ENCODE data around the gene PWP1.
"Not testable (repeated sequence)": the region's sequence is repeated elsewhere in the genome, so short reads cannot be mapped to it uniquely, and the experiment has no call there.

The PWP1 gene

DNA sequence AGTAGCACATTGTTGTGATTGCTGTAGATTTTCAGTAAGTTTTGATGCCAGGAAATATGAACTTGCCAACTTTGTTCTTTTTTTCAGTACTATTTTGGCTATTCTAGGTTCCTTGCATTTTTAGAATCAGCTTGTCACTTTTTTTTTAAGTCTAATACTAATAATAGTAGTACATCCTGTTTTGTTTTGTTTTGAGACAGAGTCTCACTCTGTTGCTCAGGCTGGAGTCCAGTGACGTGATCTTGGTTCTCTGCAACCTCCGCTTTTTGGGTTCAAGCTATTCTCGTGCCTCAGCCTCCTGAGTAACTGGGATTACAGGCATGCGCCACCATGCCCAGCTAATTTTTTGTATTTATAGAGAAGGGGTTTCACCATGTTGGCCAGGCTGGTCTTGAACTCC lies 16.5 kb downstream of the PWP1 start:
- H3K36me3 ChIP-seq (ENCODE audit: insufficient read depth, low read length): peaks cover 85% of the 10 kb centered on the region
- H3K9me3 ChIP-seq (ENCODE audit: insufficient read depth, low read depth, low read length): peaks cover 19% of the 10 kb centered on the region; the same call in 1 of the 2 replicates
- WGBS: 95% methylated on average over 4 of the region's 4 CpGs
- H3K27me3 ChIP-seq (ENCODE audit: insufficient read depth, low read length): no peaks in the 10 kb centered on the region
- H3K27ac ChIP-seq (ENCODE audit: low read depth, low read length): no peak overlapping the region
- no peak overlapping the region for H3K4me3 ChIP-seq (ENCODE audit: low read length)
- no peaks in the 10 kb centered on the region for H3K4me1 ChIP-seq (ENCODE audit: insufficient read depth, low read length)
- H3K9ac ChIP-seq (ENCODE audit: low read depth, low read length): no peak overlapping the region

- Histone ChIP-seq H3K36me3 (ENCODE audit: insufficient read depth, low read length) (peaks cover 81% of the 10 kb centered on the region), H3K9ac (ENCODE audit: low read depth, low read length) (no peak overlapping the region), H3K4me1 (ENCODE audit: insufficient read depth, low read length) (no peaks in the 10 kb centered on the region), H3K27me3 (ENCODE audit: insufficient read depth, low read length) (no peaks in the 10 kb centered on the region), H3K9me3 (ENCODE audit: insufficient read depth, low read depth, low read length) (peaks cover 19% of the 10 kb centered on the region; the same call in 1 of the 2 replicates), H3K4me3 (ENCODE audit: low read length) (no peak overlapping the region), H3K27ac (ENCODE audit: low read depth, low read length) (no peak overlapping the region)
- WGBS: 95% methylated on average over 5 of the region's 5 CpGs
Observed at GRCh38 chr12:107704041-107704440, 18.4 kb downstream of the PWP1 start.

DNA sequence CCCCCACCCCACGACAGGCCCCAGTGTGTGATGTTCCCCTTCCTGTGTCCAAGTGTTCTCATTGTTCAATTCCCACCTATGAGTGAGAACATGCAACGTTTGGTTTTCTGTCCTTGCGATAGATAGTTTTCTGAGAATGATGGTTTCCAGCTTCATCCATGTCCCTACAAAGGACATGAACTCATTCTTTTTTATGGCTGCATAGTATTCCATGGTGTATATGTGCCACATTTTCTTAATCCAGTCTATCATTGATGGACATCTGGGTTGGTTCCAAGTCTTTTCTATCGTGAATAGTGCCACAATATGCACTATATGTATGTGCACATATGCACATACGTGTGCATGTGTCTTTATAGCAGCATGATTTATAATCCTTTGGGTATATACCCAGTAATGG lies 19.9 kb downstream of the PWP1 start:
- H3K36me3 ChIP-seq (ENCODE audit: insufficient read depth, low read length): peaks cover 81% of the 10 kb centered on the region
- 100% methylated on average over 2 of the region's 5 CpGs for whole genome bisulfite sequencing
- not testable (repeated sequence) for H3K9ac ChIP-seq (ENCODE audit: low read depth, low read length); H3K27me3 ChIP-seq (ENCODE audit: insufficient read depth, low read length); H3K4me1 ChIP-seq (ENCODE audit: insufficient read depth, low read length); H3K9me3 ChIP-seq (ENCODE audit: insufficient read depth, low read depth, low read length); H3K27ac ChIP-seq (ENCODE audit: low read depth, low read length); H3K4me3 ChIP-seq (ENCODE audit: low read length)

DNA sequence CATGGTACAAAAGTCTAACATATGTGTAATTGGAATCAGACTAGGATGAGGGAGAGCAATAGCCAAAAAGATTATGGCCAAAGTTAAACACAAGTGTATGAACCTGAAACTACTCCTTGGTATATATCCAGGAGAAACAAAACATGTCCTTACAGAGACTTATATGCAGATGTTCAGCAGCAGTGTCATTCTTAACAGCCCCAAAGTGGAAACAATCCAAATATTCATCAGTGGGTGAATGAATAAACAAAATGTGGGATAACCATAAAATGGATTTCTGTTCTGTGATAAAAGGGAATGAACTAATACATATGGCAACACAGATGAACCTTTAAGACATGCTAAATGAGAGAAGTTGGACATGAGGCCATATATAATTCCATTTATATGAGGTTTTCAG lies 30.2 kb downstream of the PWP1 start:
- Histone ChIP-seq H3K4me3 (ENCODE audit: low read length) (no peak overlapping the region), H3K9me3 (ENCODE audit: insufficient read depth, low read depth, low read length) (no peaks in the 10 kb centered on the region), H3K27ac (ENCODE audit: low read depth, low read length) (no peak overlapping the region), H3K9ac (ENCODE audit: low read depth, low read length) (no peak overlapping the region), H3K36me3 (ENCODE audit: insufficient read depth, low read length) (peaks cover 52% of the 10 kb centered on the region), H3K27me3 (ENCODE audit: insufficient read depth, low read length) (no peaks in the 10 kb centered on the region), H3K4me1 (ENCODE audit: insufficient read depth, low read length) (no peaks in the 10 kb centered on the region)

- 81% methylated on average over 1 of the region's 1 CpG for WGBS
Observed at GRCh38 chr12:107718606-107719005, 33.0 kb downstream of the PWP1 start.

GRCh38 chr12:107727327-107727726 lies 41.7 kb downstream of the PWP1 start:
- not testable (repeated sequence) for H3K4me1 ChIP-seq (ENCODE audit: insufficient read depth, low read length); H3K9me3 ChIP-seq (ENCODE audit: insufficient read depth, low read depth, low read length); H3K36me3 ChIP-seq (ENCODE audit: insufficient read depth, low read length); H3K27ac ChIP-seq (ENCODE audit: low read depth, low read length); H3K4me3 ChIP-seq (ENCODE audit: low read length); H3K27me3 ChIP-seq (ENCODE audit: insufficient read depth, low read length); H3K9ac ChIP-seq (ENCODE audit: low read depth, low read length)
- no CpG with 5 or more reads among the region's 1 CpG for WGBS

More at GRCh38 chr12:107718606-107719005, 33.0 kb downstream of the PWP1 start:
- Histone ChIP-seq H3K4me3 (ENCODE audit: low read length) (no peak overlapping the region), H3K27ac (ENCODE audit: low read depth, low read length) (no peak overlapping the region), H3K27me3 (ENCODE audit: insufficient read depth, low read length) (no peaks in the 10 kb centered on the region), H3K36me3 (ENCODE audit: insufficient read depth, low read length) (peaks cover 24% of the 10 kb centered on the region), H3K9me3 (ENCODE audit: insufficient read depth, low read depth, low read length) (no peaks in the 10 kb centered on the region), H3K9ac (ENCODE audit: low read depth, low read length) (no peak overlapping the region), H3K4me1 (ENCODE audit: insufficient read depth, low read length) (no peaks in the 10 kb centered on the region)

GRCh38 chr12:107727742-107728141 lies 42.1 kb downstream of the PWP1 start:
- not testable (repeated sequence) for H3K9me3 ChIP-seq (ENCODE audit: insufficient read depth, low read depth, low read length); H3K36me3 ChIP-seq (ENCODE audit: insufficient read depth, low read length); H3K27me3 ChIP-seq (ENCODE audit: insufficient read depth, low read length); H3K4me3 ChIP-seq (ENCODE audit: low read length); H3K27ac ChIP-seq (ENCODE audit: low read depth, low read length); H3K9ac ChIP-seq (ENCODE audit: low read depth, low read length); H3K4me1 ChIP-seq (ENCODE audit: insufficient read depth, low read length)
- WGBS: no CpG with 5 or more reads among the region's 1 CpG

DNA sequence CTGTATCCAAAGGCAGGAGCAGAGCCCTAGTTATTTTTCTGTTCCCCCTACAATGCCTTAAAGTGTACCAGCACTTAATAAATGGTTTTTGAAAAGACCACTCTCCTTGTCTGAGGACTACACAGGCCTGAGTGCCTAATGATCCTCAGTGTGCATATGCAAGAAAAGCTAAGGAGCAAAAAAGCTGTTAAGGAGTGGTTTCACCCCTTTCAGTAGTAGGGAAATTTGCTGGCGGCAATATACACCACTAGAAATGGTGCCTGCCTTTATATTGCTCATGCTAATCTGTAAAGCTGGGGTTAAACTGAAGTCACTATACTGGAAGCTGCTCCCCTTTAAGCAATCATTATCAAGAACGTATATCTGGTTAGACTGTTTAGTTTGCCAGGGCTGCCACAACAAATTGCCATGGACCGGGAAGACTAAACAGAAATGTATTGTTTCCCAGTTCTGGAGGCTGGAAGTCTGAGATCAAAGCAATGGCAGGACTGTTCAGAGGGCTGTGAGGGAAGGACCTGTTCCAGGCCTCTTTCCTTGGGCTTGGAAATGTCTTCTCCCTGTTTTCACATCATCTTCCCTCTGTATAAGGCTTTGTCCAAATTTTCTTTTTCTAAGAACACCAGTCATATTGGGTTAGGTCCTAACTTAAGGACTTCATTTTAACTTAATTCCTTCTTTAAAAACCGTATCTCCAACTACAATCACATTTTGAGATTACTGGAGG lies 45.2 kb downstream of the PWP1 start:
- Histone ChIP-seq H3K9ac (ENCODE audit: low read depth, low read length) (no peak overlapping the region), H3K36me3 (ENCODE audit: insufficient read depth, low read length) (peaks cover 33% of the 10 kb centered on the region), H3K4me3 (ENCODE audit: low read length) (no peak overlapping the region), H3K27me3 (ENCODE audit: insufficient read depth, low read length) (no peaks in the 10 kb centered on the region), H3K4me1 (ENCODE audit: insufficient read depth, low read length) (no peaks in the 10 kb centered on the region), H3K27ac (ENCODE audit: low read depth, low read length) (no peak overlapping the region), H3K9me3 (ENCODE audit: insufficient read depth, low read depth, low read length) (no peaks in the 10 kb centered on the region)
- WGBS: 94% methylated on average over 3 of the region's 4 CpGs

DNA sequence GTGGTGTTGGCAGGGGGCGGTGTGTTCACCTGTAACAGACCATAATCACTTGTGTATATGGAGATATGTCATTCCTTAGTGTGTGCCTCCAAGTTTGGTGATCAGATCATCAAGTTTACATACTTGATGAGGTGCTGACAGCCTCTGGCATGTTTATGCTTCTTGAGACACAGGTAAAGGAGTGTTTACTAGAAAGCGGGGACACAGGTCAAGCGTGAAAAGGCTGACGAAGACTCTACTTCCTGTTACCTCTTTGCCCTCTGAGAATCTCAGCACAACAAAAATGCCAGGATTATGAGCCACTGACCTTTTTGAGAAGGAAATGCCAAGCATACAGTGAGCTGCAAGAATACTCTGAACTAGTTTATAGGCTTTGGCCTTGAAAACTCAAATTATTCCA lies 45.8 kb downstream of the PWP1 start:
- no peaks in the 10 kb centered on the region for H3K4me1 ChIP-seq (ENCODE audit: insufficient read depth, low read length)
- H3K9me3 ChIP-seq (ENCODE audit: insufficient read depth, low read depth, low read length): no peaks in the 10 kb centered on the region
- H3K27ac ChIP-seq (ENCODE audit: low read depth, low read length): no peak overlapping the region
- peaks cover 39% of the 10 kb centered on the region for H3K36me3 ChIP-seq (ENCODE audit: insufficient read depth, low read length)
- no peak overlapping the region for H3K9ac ChIP-seq (ENCODE audit: low read depth, low read length)
- H3K4me3 ChIP-seq (ENCODE audit: low read length): no peak overlapping the region
- no peaks in the 10 kb centered on the region for H3K27me3 ChIP-seq (ENCODE audit: insufficient read depth, low read length)
- WGBS: 89% methylated on average over 4 of the region's 4 CpGs

- no peak overlapping the region for H3K9ac ChIP-seq (ENCODE audit: low read depth, low read length)
- H3K36me3 ChIP-seq (ENCODE audit: insufficient read depth, low read length): peaks cover 49% of the 10 kb centered on the region
- no peak overlapping the region for H3K4me3 ChIP-seq (ENCODE audit: low read length)
- no peak overlapping the region for H3K27ac ChIP-seq (ENCODE audit: low read depth, low read length)
- no peaks in the 10 kb centered on the region for H3K27me3 ChIP-seq (ENCODE audit: insufficient read depth, low read length)
- 81% methylated on average over 3 of the region's 3 CpGs for WGBS
- no peaks in the 10 kb centered on the region for H3K9me3 ChIP-seq (ENCODE audit: insufficient read depth, low read depth, low read length)
- no peaks in the 10 kb centered on the region for H3K4me1 ChIP-seq (ENCODE audit: insufficient read depth, low read length)
Observed at GRCh38 chr12:107732365-107732764, 46.8 kb downstream of the PWP1 start.

DNA sequence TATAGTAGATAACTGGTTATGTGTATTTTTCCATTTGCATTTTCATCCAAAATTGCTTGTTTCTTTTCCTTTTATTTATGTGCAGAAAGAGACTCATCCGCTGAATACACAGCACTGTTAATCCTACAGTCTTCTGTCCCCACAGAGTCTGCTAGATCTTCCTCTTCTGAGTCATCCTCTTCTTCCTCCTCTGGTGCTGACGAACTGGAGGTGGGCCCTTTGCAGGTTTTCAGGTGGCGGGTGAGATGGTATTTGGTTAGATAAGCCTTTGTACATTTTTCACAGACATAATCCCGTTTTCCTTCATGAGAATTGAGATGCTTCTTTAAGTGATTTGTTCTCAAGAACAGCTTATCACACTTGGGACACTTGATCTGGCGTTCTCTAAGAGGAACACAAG lies 48.5 kb downstream of the PWP1 start:
- WGBS: 95% methylated on average over 3 of the region's 5 CpGs
- Histone ChIP-seq H3K27me3 (ENCODE audit: insufficient read depth, low read length) (no peaks in the 10 kb centered on the region), H3K36me3 (ENCODE audit: insufficient read depth, low read length) (peaks cover 67% of the 10 kb centered on the region), H3K4me3 (ENCODE audit: low read length) (no peak overlapping the region), H3K27ac (ENCODE audit: low read depth, low read length) (no peak overlapping the region), H3K9me3 (ENCODE audit: insufficient read depth, low read depth, low read length) (no peaks in the 10 kb centered on the region), H3K4me1 (ENCODE audit: insufficient read depth, low read length) (no peaks in the 10 kb centered on the region), H3K9ac (ENCODE audit: low read depth, low read length) (no peak overlapping the region)

- H3K27ac ChIP-seq (ENCODE audit: low read depth, low read length): no peak overlapping the region
- WGBS: 98% methylated on average over 2 of the region's 2 CpGs
Observed at GRCh38 chr12:107735763-107736162, 50.2 kb downstream of the PWP1 start.

More at GRCh38 chr12:107735763-107736162, 50.2 kb downstream of the PWP1 start:
- Histone ChIP-seq H3K27me3 (ENCODE audit: insufficient read depth, low read length) (no peaks in the 10 kb centered on the region), H3K9ac (ENCODE audit: low read depth, low read length) (no peak overlapping the region), H3K4me1 (ENCODE audit: insufficient read depth, low read length) (no peaks in the 10 kb centered on the region), H3K36me3 (ENCODE audit: insufficient read depth, low read length) (peaks cover 83% of the 10 kb centered on the region), H3K4me3 (ENCODE audit: low read length) (no peak overlapping the region), H3K9me3 (ENCODE audit: insufficient read depth, low read depth, low read length) (no peaks in the 10 kb centered on the region)

Measured in HUES64 (cell line).